Measurements from ENCODE around the gene AMZ1.

AMZ1 gene

GRCh38 chr7:2645274-2645868 lies 42.6 kb upstream of the AMZ1 start:
- Mint-ChIP-seq H3K4me3 (peak overlapping the region; percentile 19), H3K4me1 (peaks cover 37% of the 10 kb centered on the region), H3K27me3 (ENCODE audit: low read depth, poor library complexity) (no peaks in the 10 kb centered on the region), H3K9me3 (no peaks in the 10 kb centered on the region), H3K27ac (peak overlapping the region; percentile 71), H3K36me3 (ENCODE audit: low read depth) (no peaks in the 10 kb centered on the region)
- no peak for TF ChIP-seq CTCF (IDR thresholded peaks at IDR 0.05)
- DNase-seq, result no peak

GRCh38 chr7:2646336-2646679 lies 41.7 kb upstream of the AMZ1 start:
- Mint-ChIP-seq H3K4me1 (peaks cover 29% of the 10 kb centered on the region), H3K4me3 (no peak overlapping the region), H3K27me3 (ENCODE audit: low read depth, poor library complexity) (no peaks in the 10 kb centered on the region), H3K36me3 (ENCODE audit: low read depth) (no peaks in the 10 kb centered on the region), H3K9me3 (no peaks in the 10 kb centered on the region), H3K27ac (no peak overlapping the region)
- TF ChIP-seq CTCF (IDR thresholded peaks at IDR 0.05), result no peak
- DNase-seq, result no peak

GRCh38 chr7:2646680-2647571 lies 41.1 kb upstream of the AMZ1 start:
- Mint-ChIP-seq H3K36me3 (ENCODE audit: low read depth) (no peaks in the 10 kb centered on the region), H3K27me3 (ENCODE audit: low read depth, poor library complexity) (no peaks in the 10 kb centered on the region), H3K4me3 (no peak overlapping the region), H3K4me1 (peaks cover 25% of the 10 kb centered on the region), H3K27ac (no peak overlapping the region), H3K9me3 (no peaks in the 10 kb centered on the region)
- TF ChIP-seq CTCF (IDR thresholded peaks at IDR 0.05), result no peak
- no peak for DNase-seq

GRCh38 chr7:2647594-2648172 lies 40.3 kb upstream of the AMZ1 start:
- no peaks in the 10 kb centered on the region for H3K27me3 Mint-ChIP-seq (ENCODE audit: low read depth, poor library complexity)
- TF ChIP-seq CTCF (IDR thresholded peaks at IDR 0.05), result no peak
- H3K4me1 Mint-ChIP-seq, result peaks cover 25% of the 10 kb centered on the region
- no peak overlapping the region for H3K27ac Mint-ChIP-seq
- peaks cover 4% of the 10 kb centered on the region for H3K36me3 Mint-ChIP-seq (ENCODE audit: low read depth)
- no peaks in the 10 kb centered on the region for H3K9me3 Mint-ChIP-seq
- no peak overlapping the region for H3K4me3 Mint-ChIP-seq
- no peak for DNase-seq

- TF ChIP-seq CTCF (IDR thresholded peaks at IDR 0.05), result no peak
- Mint-ChIP-seq H3K27me3 (ENCODE audit: low read depth, poor library complexity) (no peaks in the 10 kb centered on the region), H3K4me3 (no peak overlapping the region), H3K4me1 (peaks cover 15% of the 10 kb centered on the region), H3K36me3 (ENCODE audit: low read depth) (peaks cover 6% of the 10 kb centered on the region), H3K27ac (no peak overlapping the region), H3K9me3 (no peaks in the 10 kb centered on the region)
- DNase-seq, result no peak
Observed at GRCh38 chr7:2649139-2649838, 38.7 kb upstream of the AMZ1 start.

All from nephron progenitor cell (in vitro differentiated cells).